ENCODE results near the gene VAMP4. TPM values are rescaled to one million over a fixed set of nuclear protein-coding genes. Genes with fewer than 3 reads are reported as not detected.

Gene VAMP4
- total RNA-seq, 2 donors from 2014 or later: 4.9 to 5.9 TPM

GRCh38 chr1:171756856-171757255 lies 15.0 kb upstream of the VAMP4 start:
- Histone ChIP-seq H3K4me3 (no peak overlapping the region), H3K27ac (no peak overlapping the region), H3K9me3 (no peaks in the 10 kb centered on the region), H3K27me3 (no peaks in the 10 kb centered on the region), H3K36me3 (no peaks in the 10 kb centered on the region), H3K4me1 (no peaks in the 10 kb centered on the region)
- DNase-seq (ENCODE audit: low spot score): no peak
- no peak for TF ChIP-seq CTCF (IDR thresholded peaks at IDR 0.05)

GRCh38 chr1:171754971-171755370 lies 13.1 kb upstream of the VAMP4 start:
- Histone ChIP-seq H3K27ac (no peak overlapping the region), H3K27me3 (no peaks in the 10 kb centered on the region), H3K4me3 (no peak overlapping the region), H3K36me3 (no peaks in the 10 kb centered on the region), H3K9me3 (no peaks in the 10 kb centered on the region), H3K4me1 (no peaks in the 10 kb centered on the region)
- no peak for TF ChIP-seq CTCF (IDR thresholded peaks at IDR 0.05)
- no peak for DNase-seq (ENCODE audit: low spot score)

- H3K27me3 ChIP-seq: no peaks in the 10 kb centered on the region
- no peak overlapping the region for H3K27ac ChIP-seq
- TF ChIP-seq CTCF (IDR thresholded peaks at IDR 0.05): no peak
- no peak overlapping the region for H3K4me3 ChIP-seq
- DNase-seq (ENCODE audit: low spot score): no peak
- no peaks in the 10 kb centered on the region for H3K9me3 ChIP-seq
- no peaks in the 10 kb centered on the region for H3K36me3 ChIP-seq
- no peaks in the 10 kb centered on the region for H3K4me1 ChIP-seq
Observed at GRCh38 chr1:171754353-171754705, 12.5 kb upstream of the VAMP4 start.

GRCh38 chr1:171753685-171754352 lies 12.0 kb upstream of the VAMP4 start:
- H3K9me3 ChIP-seq: no peaks in the 10 kb centered on the region
- no peak overlapping the region for H3K27ac ChIP-seq
- no peaks in the 10 kb centered on the region for H3K36me3 ChIP-seq
- DNase-seq (ENCODE audit: low spot score): no peak
- TF ChIP-seq CTCF (IDR thresholded peaks at IDR 0.05): no peak
- no peak overlapping the region for H3K4me3 ChIP-seq
- no peaks in the 10 kb centered on the region for H3K27me3 ChIP-seq
- H3K4me1 ChIP-seq: no peaks in the 10 kb centered on the region

- Histone ChIP-seq H3K27me3 (no peaks in the 10 kb centered on the region), H3K4me3 (no peak overlapping the region), H3K9me3 (no peaks in the 10 kb centered on the region), H3K36me3 (no peaks in the 10 kb centered on the region), H3K4me1 (no peaks in the 10 kb centered on the region), H3K27ac (no peak overlapping the region)
- TF ChIP-seq CTCF (IDR thresholded peaks at IDR 0.05): no peak
- DNase-seq (ENCODE audit: low spot score): no peak
Observed at GRCh38 chr1:171753182-171753581, 11.3 kb upstream of the VAMP4 start.

GRCh38 chr1:171751221-171751620 lies 9.4 kb upstream of the VAMP4 start:
- no peak for TF ChIP-seq CTCF (IDR thresholded peaks at IDR 0.05)
- Histone ChIP-seq H3K9me3 (no peaks in the 10 kb centered on the region), H3K4me1 (no peaks in the 10 kb centered on the region), H3K36me3 (no peaks in the 10 kb centered on the region), H3K27ac (no peak overlapping the region), H3K27me3 (no peaks in the 10 kb centered on the region), H3K4me3 (no peak overlapping the region)
- no peak for DNase-seq (ENCODE audit: low spot score)

All from right atrium auricular region (tissue), 2 donors.